ENCODE measurements around the gene MLLT6.

MLLT6 gene

DNA sequence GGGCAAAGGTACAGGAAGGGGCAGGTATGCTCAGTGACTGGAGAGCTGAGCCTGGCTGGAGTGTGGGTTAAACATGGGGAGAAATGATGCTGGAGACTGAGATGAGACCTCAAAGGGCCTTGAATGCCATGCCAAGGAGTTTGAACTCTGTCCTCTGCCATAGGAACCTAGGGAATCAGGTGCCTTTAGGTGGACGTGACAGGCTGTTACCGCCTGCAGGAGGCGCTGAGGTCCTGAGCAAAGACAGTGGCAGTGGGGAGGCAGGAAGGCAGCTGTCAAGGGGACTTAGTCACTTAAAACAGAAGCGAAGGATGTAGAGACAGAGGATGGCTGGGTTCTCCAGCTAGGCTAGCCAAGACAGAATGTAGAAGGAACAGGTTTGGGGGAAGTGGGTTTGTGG is 56.5 kb downstream of the MLLT6 start:
- Histone ChIP-seq H3K9me3 (replicated peaks in 1 of 11) (no peaks in the 10 kb centered on the region), H3K4me1 (no peaks in the 10 kb centered on the region), H3K27me3 (no peaks in the 10 kb centered on the region), H3K36me3 (peaks cover 94 to 100% (median 99%) of the 10 kb centered on the region in 11 experiments), H3K4me3 (no peak overlapping the region), H3K9ac (no peak overlapping the region), H4K20me1 (peaks cover 14 to 98% (median 78%) of the 10 kb centered on the region in 11 experiments; a peak in 20 of 22 replicates), H3K27ac (no peak overlapping the region), H3K4me2 (no peak overlapping the region)
- no peak for TF ChIP-seq Cebpa-rat (IDR thresholded peaks at IDR 0.05)

GRCh38 chr17:38762231-38762630 is 57.2 kb downstream of the MLLT6 start:
- H3K27me3 ChIP-seq, result no peaks in the 10 kb centered on the region
- no peaks in the 10 kb centered on the region for H3K4me1 ChIP-seq
- H3K4me3 ChIP-seq, result no peak overlapping the region
- no peaks in the 10 kb centered on the region for H3K9me3 ChIP-seq (replicated peaks in 1 of 11)
- no peak overlapping the region for H3K27ac ChIP-seq
- H3K36me3 ChIP-seq, result peaks cover 94 to 100% (median 99%) of the 10 kb centered on the region in 11 experiments
- no peak overlapping the region for H3K4me2 ChIP-seq
- TF ChIP-seq Cebpa-rat (IDR thresholded peaks at IDR 0.05), result no peak
- peaks cover 17 to 98% (median 82%) of the 10 kb centered on the region in 11 experiments; a peak in 20 of 22 replicates for H4K20me1 ChIP-seq
- no peak overlapping the region for H3K9ac ChIP-seq

- no peak for TF ChIP-seq Cebpa-rat (IDR thresholded peaks at IDR 0.05)
- peaks cover 94 to 100% (median 99%) of the 10 kb centered on the region in 11 experiments for H3K36me3 ChIP-seq
- H3K9me3 ChIP-seq (replicated peaks in 1 of 11), result no peaks in the 10 kb centered on the region
- H3K4me2 ChIP-seq, result no peak overlapping the region
- no peak overlapping the region for H3K9ac ChIP-seq
- peaks cover 17 to 96% (median 72%) of the 10 kb centered on the region in 11 experiments; a peak in 20 of 22 replicates for H4K20me1 ChIP-seq
- no peak overlapping the region for H3K27ac ChIP-seq
- H3K4me3 ChIP-seq, result no peak overlapping the region
- no peaks in the 10 kb centered on the region for H3K4me1 ChIP-seq
- no peaks in the 10 kb centered on the region for H3K27me3 ChIP-seq
These were observed 61.3 kb downstream of the MLLT6 start for GRCh38 chr17:38766341-38766740.

DNA sequence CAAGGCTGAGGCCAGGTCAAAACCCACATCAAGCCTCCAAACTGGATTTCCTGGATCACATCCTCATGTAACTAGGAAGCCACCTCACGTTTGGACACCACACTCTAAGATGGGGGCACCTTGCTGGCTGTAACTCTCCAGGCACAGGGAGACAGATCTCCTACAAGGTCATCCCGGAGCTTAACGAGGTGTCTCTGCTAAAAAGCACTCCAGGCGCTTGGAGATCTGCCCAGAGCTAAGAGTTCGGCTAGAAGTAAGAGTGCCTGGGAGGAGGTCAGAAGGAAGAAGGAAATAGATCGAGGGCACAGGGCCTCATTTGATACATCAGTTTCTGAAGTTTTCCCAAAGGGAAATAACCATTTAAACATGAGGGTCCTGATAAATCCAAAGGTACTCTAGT is 63.3 kb downstream of the MLLT6 start:
- H3K27me3 ChIP-seq, result no peaks in the 10 kb centered on the region
- H3K9ac ChIP-seq, result 0 out of 22 replicates have a peak overlapping the region, but pooled peaks of 1 of the 11 experiments have one; percentile 24
- peaks cover 98 to 100% (median 100%) of the 10 kb centered on the region in 11 experiments for H3K36me3 ChIP-seq
- H3K27ac ChIP-seq, result no peak overlapping the region
- H3K4me2 ChIP-seq, result no peak overlapping the region
- H3K4me1 ChIP-seq, result no peaks in the 10 kb centered on the region
- no peak overlapping the region for H3K4me3 ChIP-seq
- H4K20me1 ChIP-seq, result peaks cover 8 to 85% (median 56%) of the 10 kb centered on the region in 11 experiments; a peak in 18 of 22 replicates
- TF ChIP-seq Cebpa-rat (IDR thresholded peaks at IDR 0.05), result no peak
- no peaks in the 10 kb centered on the region for H3K9me3 ChIP-seq (replicated peaks in 1 of 11)

GRCh38 chr17:38773258-38773657 is 68.2 kb downstream of the MLLT6 start:
- Histone ChIP-seq H4K20me1 (peaks cover 0 to 61% (median 17%) of the 10 kb centered on the region in 11 experiments; a peak in 9 of 22 replicates), H3K4me3 (no peak overlapping the region), H3K9me3 (replicated peaks in 1 of 11) (no peaks in the 10 kb centered on the region), H3K4me1 (no peaks in the 10 kb centered on the region), H3K9ac (no peak overlapping the region), H3K36me3 (peaks cover 97 to 100% (median 98%) of the 10 kb centered on the region in 11 experiments), H3K27me3 (no peaks in the 10 kb centered on the region), H3K27ac (no peak overlapping the region), H3K4me2 (no peak overlapping the region)
- no peak for TF ChIP-seq Cebpa-rat (IDR thresholded peaks at IDR 0.05)

DNA sequence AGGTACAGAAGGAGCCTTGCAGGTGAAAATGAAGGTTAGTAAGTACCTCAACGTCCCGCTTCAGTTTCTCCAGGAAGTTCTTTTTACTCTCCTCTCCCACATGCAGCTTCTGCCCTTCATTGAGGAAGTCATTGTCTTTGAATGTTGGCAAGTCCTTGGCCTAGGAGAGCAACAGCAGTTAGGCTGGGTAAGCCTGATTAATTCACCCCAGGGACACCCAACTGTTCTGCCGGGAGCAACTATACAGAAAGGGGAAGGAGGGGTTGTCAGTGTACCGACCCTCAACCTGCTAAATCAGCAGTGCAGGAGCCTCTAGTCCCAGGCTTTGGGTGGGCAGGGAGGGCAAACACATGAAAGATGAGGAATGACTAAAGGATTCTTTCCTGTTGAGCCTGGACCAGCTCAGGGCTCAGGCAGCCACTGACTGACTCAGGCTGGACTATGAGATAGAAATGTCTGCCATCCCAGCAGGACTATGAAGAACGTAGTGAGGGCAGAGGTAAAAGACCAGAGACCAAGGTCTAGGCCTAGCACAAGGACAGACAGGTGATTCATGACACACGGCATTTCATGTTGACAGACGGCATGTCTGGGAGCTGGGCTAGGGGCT is 72.7 kb downstream of the MLLT6 start:
- no peak overlapping the region for H3K4me3 ChIP-seq
- peaks cover 97 to 100% (median 98%) of the 10 kb centered on the region in 11 experiments for H3K36me3 ChIP-seq
- TF ChIP-seq Cebpa-rat (IDR thresholded peaks at IDR 0.05), result no peak

More for the DNA sequence above, 72.7 kb downstream of the MLLT6 start:
- Histone ChIP-seq H3K9ac (no peak overlapping the region; a peak in 1 of 22 replicates), H3K4me1 (no peaks in the 10 kb centered on the region), H3K27me3 (no peaks in the 10 kb centered on the region), H3K9me3 (replicated peaks in 1 of 11) (no peaks in the 10 kb centered on the region), H3K27ac (no peak overlapping the region), H3K4me2 (no peak overlapping the region), H4K20me1 (peaks cover 0 to 44% (median 5%) of the 10 kb centered on the region in 11 experiments; a peak in 10 of 22 replicates)
